ENCODE data around the gene GALNT14.

GRCh38 chr2:31014516-31014915 is 123.7 kb downstream of the GALNT14 start:
- TF ChIP-seq POLR2A (IDR thresholded peaks at IDR 0.05) (no peak), POLR2AphosphoS5 (IDR thresholded peaks at IDR 0.05; ENCODE audit: insufficient read depth in 1 of 2, low read depth in 1 of 2) (no peak)
- TF ChIP-seq, protein P1, sequence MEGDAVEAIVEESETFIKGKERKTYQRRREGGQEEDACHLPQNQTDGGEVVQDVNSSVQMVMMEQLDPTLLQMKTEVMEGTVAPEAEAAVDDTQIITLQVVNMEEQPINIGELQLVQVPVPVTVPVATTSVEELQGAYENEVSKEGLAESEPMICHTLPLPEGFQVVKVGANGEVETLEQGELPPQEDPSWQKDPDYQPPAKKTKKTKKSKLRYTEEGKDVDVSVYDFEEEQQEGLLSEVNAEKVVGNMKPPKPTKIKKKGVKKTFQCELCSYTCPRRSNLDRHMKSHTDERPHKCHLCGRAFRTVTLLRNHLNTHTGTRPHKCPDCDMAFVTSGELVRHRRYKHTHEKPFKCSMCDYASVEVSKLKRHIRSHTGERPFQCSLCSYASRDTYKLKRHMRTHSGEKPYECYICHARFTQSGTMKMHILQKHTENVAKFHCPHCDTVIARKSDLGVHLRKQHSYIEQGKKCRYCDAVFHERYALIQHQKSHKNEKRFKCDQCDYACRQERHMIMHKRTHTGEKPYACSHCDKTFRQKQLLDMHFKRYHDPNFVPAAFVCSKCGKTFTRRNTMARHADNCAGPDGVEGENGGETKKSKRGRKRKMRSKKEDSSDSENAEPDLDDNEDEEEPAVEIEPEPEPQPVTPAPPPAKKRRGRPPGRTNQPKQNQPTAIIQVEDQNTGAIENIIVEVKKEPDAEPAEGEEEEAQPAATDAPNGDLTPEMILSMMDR (IDR thresholded peaks at IDR 0.05): no peak

Measured in vagina (tissue), 2 donors.